ENCODE results near the gene QRSL1. TPM values are rescaled to one million over a fixed set of nuclear protein-coding genes. Genes with fewer than 3 reads are reported as not detected.
"Not testable (repeated sequence)": the region's sequence is repeated elsewhere in the genome, so short reads cannot be mapped to it uniquely, and the experiment has no call there.

QRSL1 gene
- total RNA-seq, 4 donors from 2014 or later, result 17.2 to 26.7 (median 25.1) TPM

GRCh38 chr6:106694343-106694742 is 65.0 kb downstream of the QRSL1 start:
- Histone ChIP-seq H3K9me3 (no peaks in the 10 kb centered on the region), H3K27ac (no peak overlapping the region), H3K4me1 (no peaks in the 10 kb centered on the region), H3K27me3 (no peaks in the 10 kb centered on the region), H3K36me3 (no peaks in the 10 kb centered on the region), H3K4me3 (no peak overlapping the region)
- in situ Hi-C loops (cut with MboI; ENCODE audit: low sequenced_read_pairs in 4 of 4), result no loop called here
- no peak for TF ChIP-seq CTCF (IDR thresholded peaks at IDR 0.05 in 4 of 5, conservative IDR thresholded peaks at IDR 0.05 in 1 of 5)
- no peak for TF ChIP-seq POLR2A (IDR thresholded peaks at IDR 0.05)
- DNase-seq (no peak), ATAC-seq (no peak)
- intact Hi-C loops (cut with DNase I; ENCODE audit: low total_unique reads), result no loop called here

- Histone ChIP-seq H3K36me3 (no peaks in the 10 kb centered on the region), H3K27me3 (no peaks in the 10 kb centered on the region), H3K4me3 (no peak overlapping the region), H3K9me3 (no peaks in the 10 kb centered on the region), H3K4me1 (no peaks in the 10 kb centered on the region), H3K27ac (no peak overlapping the region)
- no peak for TF ChIP-seq POLR2A (IDR thresholded peaks at IDR 0.05)
- no peak for TF ChIP-seq CTCF (IDR thresholded peaks at IDR 0.05 in 4 of 5, conservative IDR thresholded peaks at IDR 0.05 in 1 of 5)
- DNase-seq (no peak), ATAC-seq (no peak)
- intact Hi-C loops (cut with DNase I; ENCODE audit: low total_unique reads), result no loop called here
- in situ Hi-C loops (cut with MboI; ENCODE audit: low sequenced_read_pairs in 4 of 4), result no loop called here
Observed at GRCh38 chr6:106700581-106700980, 71.2 kb downstream of the QRSL1 start.

- H3K4me3 ChIP-seq; H3K9me3 ChIP-seq; in situ Hi-C loops (cut with MboI; ENCODE audit: low sequenced_read_pairs in 4 of 4); ATAC-seq; H3K4me1 ChIP-seq; intact Hi-C loops (cut with DNase I; ENCODE audit: low total_unique reads); H3K36me3 ChIP-seq; H3K27me3 ChIP-seq; H3K27ac ChIP-seq; DNase-seq: not testable (repeated sequence)
Observed at GRCh38 chr6:106701201-106701600, 71.8 kb downstream of the QRSL1 start.

- in situ Hi-C loops (cut with MboI; ENCODE audit: low sequenced_read_pairs in 4 of 4) (no loop called here), intact Hi-C loops (cut with DNase I; ENCODE audit: low total_unique reads) (no loop called here)
- no peak for ATAC-seq
- Histone ChIP-seq H3K4me3 (no peak overlapping the region), H3K27ac (no peak overlapping the region), H3K27me3 (no peaks in the 10 kb centered on the region), H3K36me3 (no peaks in the 10 kb centered on the region), H3K4me1 (no peaks in the 10 kb centered on the region), H3K9me3 (no peaks in the 10 kb centered on the region)
- no peak for DNase-seq
- TF ChIP-seq CTCF (IDR thresholded peaks at IDR 0.05 in 4 of 5, conservative IDR thresholded peaks at IDR 0.05 in 1 of 5), result no peak
- no peak for TF ChIP-seq POLR2A (IDR thresholded peaks at IDR 0.05)
Observed at GRCh38 chr6:106702046-106702445, 72.7 kb downstream of the QRSL1 start.

GRCh38 chr6:106702451-106703110 is 73.2 kb downstream of the QRSL1 start:
- no peaks in the 10 kb centered on the region for H3K4me1 ChIP-seq
- no peak overlapping the region for H3K27ac ChIP-seq
- intact Hi-C loops (cut with DNase I; ENCODE audit: low total_unique reads) (no loop called here), in situ Hi-C loops (cut with MboI; ENCODE audit: low sequenced_read_pairs in 4 of 4) (no loop called here)
- no peaks in the 10 kb centered on the region for H3K9me3 ChIP-seq
- no peak overlapping the region for H3K4me3 ChIP-seq
- DNase-seq, result no peak
- no peaks in the 10 kb centered on the region for H3K36me3 ChIP-seq
- no peak for TF ChIP-seq CTCF (IDR thresholded peaks at IDR 0.05 in 4 of 5, conservative IDR thresholded peaks at IDR 0.05 in 1 of 5)
- no peak for TF ChIP-seq POLR2A (IDR thresholded peaks at IDR 0.05)
- ATAC-seq, result no peak
- no peaks in the 10 kb centered on the region for H3K27me3 ChIP-seq
